GM23338 (cell line): ENCODE results near the gene VRK3. TPM values are rescaled to one million over a fixed set of nuclear protein-coding genes. Genes with fewer than 3 reads are reported as not detected.

Experiments used
- JUNB ChIP-seq: IDR thresholded peaks from one replicate; pipeline ENCODE4 v1.6.1; 2016; ENCODE audit warnings: antibody characterized with exemption; ENCODE audit not compliant: unreplicated experiment
- NANOG ChIP-seq: IDR thresholded peaks from 2 replicates; pipeline ENCODE4 v1.6.1; 2016; ENCODE audit warnings: antibody characterized with exemption, borderline replicate concordance
- ZNF114 ChIP-seq: fragments of 250-450 bp; sonication (Bioruptor Pico); IDR thresholded peaks from 2 replicates; pipeline ENCODE4 v1.5.0; 2020; ENCODE audit warnings: mild to moderate bottlenecking, moderate library complexity
- ZNF331 ChIP-seq: fragments of 250-450 bp; sonication (Bioruptor Pico); IDR thresholded peaks from 2 replicates; pipeline ENCODE4 v1.5.0; 2020; ENCODE audit warnings: low read depth, mild to moderate bottlenecking, moderate library complexity
- ZNF462 ChIP-seq: fragments of 250-450 bp; sonication (Bioruptor Pico); IDR thresholded peaks from 2 replicates; pipeline ENCODE4 v1.5.0; 2020; ENCODE audit warnings: mild to moderate bottlenecking, moderate library complexity
- polyA plus RNA-seq: library from polyadenylated mRNA; unstranded; fragments of >200 nt; fragmentation: Nextera tagmentation; extraction: Ambion mirVana; gene quantifications from 2 replicates; pipeline ENCODE4 v1.2.1, GENCODE V29; 2016
- total RNA-seq: library from RNA; depleted of rRNA; stranded (reverse); fragments of >200 nt; shearing (Covaris generic); gene quantifications from 2 replicates; pipeline ENCODE4 v1.2.3, GENCODE V29; 2014
- TF ChIP-seq, protein P1 (sequence below): IDR thresholded peaks from 2 replicates; pipeline ENCODE4 v1.6.1; 2016; ENCODE audit warnings: antibody characterized with exemption
- TF ChIP-seq, protein P2 (sequence below): IDR thresholded peaks from one replicate; pipeline ENCODE4 v1.6.1; 2018; ENCODE audit warnings: antibody characterized with exemption; ENCODE audit not compliant: unreplicated experiment

The VRK3 gene
- total and polyA plus RNA-seq, 2 experiments from 2014 or later, result 17.4 to 29.1 TPM

- TF ChIP-seq ZNF462 (CRISPR knock-in tag) (no peak), NANOG (no peak), JUNB (no peak), ZNF331 (CRISPR knock-in tag) (no peak), ZNF114 (CRISPR knock-in tag) (no peak)
- TF ChIP-seq, protein P1, sequence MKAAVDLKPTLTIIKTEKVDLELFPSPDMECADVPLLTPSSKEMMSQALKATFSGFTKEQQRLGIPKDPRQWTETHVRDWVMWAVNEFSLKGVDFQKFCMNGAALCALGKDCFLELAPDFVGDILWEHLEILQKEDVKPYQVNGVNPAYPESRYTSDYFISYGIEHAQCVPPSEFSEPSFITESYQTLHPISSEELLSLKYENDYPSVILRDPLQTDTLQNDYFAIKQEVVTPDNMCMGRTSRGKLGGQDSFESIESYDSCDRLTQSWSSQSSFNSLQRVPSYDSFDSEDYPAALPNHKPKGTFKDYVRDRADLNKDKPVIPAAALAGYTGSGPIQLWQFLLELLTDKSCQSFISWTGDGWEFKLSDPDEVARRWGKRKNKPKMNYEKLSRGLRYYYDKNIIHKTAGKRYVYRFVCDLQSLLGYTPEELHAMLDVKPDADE, result no peak
- TF ChIP-seq, protein P2, sequence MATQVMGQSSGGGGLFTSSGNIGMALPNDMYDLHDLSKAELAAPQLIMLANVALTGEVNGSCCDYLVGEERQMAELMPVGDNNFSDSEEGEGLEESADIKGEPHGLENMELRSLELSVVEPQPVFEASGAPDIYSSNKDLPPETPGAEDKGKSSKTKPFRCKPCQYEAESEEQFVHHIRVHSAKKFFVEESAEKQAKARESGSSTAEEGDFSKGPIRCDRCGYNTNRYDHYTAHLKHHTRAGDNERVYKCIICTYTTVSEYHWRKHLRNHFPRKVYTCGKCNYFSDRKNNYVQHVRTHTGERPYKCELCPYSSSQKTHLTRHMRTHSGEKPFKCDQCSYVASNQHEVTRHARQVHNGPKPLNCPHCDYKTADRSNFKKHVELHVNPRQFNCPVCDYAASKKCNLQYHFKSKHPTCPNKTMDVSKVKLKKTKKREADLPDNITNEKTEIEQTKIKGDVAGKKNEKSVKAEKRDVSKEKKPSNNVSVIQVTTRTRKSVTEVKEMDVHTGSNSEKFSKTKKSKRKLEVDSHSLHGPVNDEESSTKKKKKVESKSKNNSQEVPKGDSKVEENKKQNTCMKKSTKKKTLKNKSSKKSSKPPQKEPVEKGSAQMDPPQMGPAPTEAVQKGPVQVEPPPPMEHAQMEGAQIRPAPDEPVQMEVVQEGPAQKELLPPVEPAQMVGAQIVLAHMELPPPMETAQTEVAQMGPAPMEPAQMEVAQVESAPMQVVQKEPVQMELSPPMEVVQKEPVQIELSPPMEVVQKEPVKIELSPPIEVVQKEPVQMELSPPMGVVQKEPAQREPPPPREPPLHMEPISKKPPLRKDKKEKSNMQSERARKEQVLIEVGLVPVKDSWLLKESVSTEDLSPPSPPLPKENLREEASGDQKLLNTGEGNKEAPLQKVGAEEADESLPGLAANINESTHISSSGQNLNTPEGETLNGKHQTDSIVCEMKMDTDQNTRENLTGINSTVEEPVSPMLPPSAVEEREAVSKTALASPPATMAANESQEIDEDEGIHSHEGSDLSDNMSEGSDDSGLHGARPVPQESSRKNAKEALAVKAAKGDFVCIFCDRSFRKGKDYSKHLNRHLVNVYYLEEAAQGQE, result no peak
Measured at GRCh38 chr19:49940482-49940791, 84.7 kb downstream of the VRK3 start (continued).
